HG02981 (cell line): ENCODE data around the gene DHDH.
"Not testable (repeated sequence)": the region's sequence is repeated elsewhere in the genome, so short reads cannot be mapped to it uniquely, and the experiment has no call there.

ENCODE experiments used
- ATAC-seq: cut with Tn5 transposase; IDR thresholded peaks from one replicate; pipeline ENCODE4 v1.9.1; 2021; ENCODE audit warnings: mild to moderate bottlenecking, moderate library complexity; ENCODE audit not compliant: unreplicated experiment

DHDH gene

GRCh38 chr19:48933382-48933932, at the start of gene DHDH:
DHDH (plus strand) TSS chr19:48933699; CDS start chr19:48933722, 23 bp downstream.
- no peak for ATAC-seq

DNA sequence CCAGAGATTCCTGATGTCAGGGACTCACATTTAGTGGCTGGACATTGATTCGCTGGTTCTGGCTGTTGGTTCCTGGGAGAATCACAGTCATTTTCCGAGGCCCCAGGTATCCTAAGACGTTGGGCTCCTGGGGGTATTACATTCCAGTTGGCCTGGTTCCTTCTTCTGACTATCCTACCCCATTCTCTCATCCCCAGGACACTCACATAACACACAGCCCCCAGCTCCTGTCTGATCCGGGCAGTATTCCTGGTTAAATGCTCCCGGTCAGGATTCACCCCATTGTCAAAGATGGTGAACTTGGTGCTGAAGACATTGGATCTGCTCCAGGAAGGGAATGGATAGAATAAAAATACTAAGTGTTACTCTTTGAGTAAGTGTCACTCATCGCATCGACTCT, 49.8 kb upstream of the DHDH start:
- ATAC-seq = no peak

DNA sequence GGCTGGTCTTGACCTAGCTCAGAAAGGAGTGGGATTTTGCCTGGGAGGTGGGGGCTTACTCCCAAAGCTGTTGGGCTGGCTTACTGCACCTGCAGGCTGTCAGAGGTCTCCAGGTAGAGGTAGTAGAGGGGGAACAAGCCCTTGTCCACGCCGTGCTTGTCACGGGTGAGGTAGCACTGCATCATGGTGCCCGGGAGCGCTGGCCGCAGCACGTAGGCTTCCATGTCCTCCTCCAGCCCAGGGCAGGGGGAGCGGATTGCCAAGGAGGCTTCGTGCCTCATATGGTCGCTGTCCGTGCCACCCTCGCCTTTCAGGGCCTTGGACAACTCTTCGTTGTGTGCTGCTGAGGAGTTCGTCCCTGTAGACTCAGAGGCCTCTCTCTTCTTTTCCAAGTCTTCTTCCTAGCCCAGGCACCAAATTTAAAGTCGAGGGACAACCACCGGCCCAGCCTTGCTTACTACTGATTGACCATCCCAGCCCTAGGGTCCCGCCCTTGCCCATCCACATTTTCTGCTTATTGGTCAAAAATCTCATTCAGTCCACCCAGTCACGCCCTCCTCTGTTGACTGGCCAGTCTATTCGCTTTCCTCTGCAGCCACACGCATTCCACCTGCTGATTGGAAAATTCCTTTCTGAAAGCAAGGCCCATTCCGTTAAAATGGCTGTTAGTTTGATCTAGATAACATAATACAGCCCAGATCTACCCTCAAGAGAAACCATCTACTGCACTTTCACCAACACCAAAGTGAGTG, 45.5 kb upstream of the DHDH start:
- no peak for ATAC-seq

- ATAC-seq = not testable (repeated sequence)
These were observed 44.0 kb upstream of the DHDH start for GRCh38 chr19:48889496-48889895.

DNA sequence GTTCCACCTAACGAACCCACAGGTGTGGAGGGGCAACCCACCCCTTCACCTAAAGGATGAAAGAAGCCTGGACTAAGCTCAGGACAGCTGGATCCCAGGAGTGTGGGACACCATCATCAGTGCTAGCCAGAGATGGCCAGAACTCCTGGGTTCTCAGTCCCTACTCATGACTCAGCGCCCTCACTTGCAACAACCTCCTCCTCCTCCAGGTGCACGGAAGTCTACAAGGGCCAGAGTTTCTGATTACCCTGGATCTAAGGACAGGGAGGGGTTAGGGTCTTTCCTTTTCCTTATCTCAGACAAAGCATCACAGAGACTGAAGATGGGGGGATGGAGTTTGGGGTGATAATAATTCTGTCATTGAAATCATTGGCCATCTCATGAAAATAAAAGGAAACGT, 42.9 kb upstream of the DHDH start:
- ATAC-seq = no peak

GRCh38 chr19:48895226-48895625, 38.3 kb upstream of the DHDH start:
- ATAC-seq = no peak

- ATAC-seq = no peak
These were observed 37.2 kb upstream of the DHDH start for GRCh38 chr19:48896191-48896720.

- ATAC-seq = no peak
These were observed 36.3 kb upstream of the DHDH start for GRCh38 chr19:48897181-48897580.

DNA sequence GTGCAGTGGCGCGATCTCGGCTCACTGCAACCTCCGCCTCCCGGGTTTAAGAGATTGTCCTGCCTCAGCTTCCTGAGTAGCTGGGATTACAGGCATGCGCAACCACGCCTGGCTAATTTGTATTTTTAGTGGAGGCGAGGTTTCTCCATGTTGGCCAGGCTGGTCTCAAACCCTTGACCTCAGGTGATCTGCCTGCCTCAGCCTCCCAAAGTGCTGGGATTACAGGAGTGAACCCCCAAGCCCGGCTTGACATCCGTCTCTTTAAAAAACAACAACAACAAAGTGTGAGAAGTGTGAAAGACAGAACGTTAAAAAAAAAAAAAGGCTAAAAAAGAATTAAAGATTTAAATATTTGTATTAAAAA, 34.1 kb upstream of the DHDH start:
- ATAC-seq = not testable (repeated sequence)

- ATAC-seq = peak; percentile 78
These were observed 33.6 kb upstream of the DHDH start, which contains the start of gene NUCB1 for GRCh38 chr19:48899781-48900476. NUCB1 (plus strand) TSS chr19:48900312; CDS start chr19:48900797, 485 bp downstream.

- no peak for ATAC-seq
These were observed 32.8 kb upstream of the DHDH start for GRCh38 chr19:48900477-48901406.

GRCh38 chr19:48902291-48902690, 31.2 kb upstream of the DHDH start:
- ATAC-seq = not testable (repeated sequence)

GRCh38 chr19:48903788-48904187, 29.7 kb upstream of the DHDH start:
- ATAC-seq = not testable (repeated sequence)

DNA sequence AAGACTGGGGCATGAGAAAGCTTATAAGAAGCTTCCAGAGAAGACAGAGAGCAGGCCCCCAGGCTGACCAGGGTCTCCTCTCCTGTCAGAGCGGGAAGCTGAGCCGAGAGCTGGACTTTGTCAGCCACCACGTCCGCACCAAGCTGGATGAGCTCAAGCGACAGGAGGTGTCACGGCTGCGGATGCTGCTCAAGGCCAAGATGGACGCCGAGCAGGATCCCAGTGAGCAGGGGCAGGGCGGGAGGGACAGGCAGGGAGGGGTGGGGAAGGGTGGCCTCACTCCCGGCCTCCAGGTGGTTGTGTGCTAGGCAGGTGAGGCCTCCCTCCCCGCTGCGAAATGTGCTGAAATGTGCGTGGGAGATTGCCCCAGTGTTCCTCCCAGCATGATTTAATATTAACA, 27.8 kb upstream of the DHDH start:
- ATAC-seq = no peak

DNA sequence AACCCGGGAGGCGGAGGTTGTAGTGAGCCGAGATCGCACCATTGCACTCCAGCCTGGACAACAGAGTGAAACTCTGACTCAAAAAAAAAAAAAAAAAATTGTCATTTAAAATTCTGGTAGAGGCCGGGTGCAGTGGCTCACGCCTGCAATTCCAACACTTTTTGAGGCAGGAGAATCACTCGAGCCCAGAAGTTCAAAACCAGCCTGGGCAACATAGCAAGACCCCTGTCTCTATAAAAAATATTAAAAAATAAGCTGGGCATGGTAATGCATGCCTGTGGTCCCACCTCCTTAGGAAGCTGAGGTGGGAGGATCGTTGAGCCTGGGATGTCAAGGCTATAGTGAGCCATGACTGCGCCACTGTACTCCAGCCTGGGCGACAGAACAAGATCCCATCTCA, 27.2 kb upstream of the DHDH start:
- no peak for ATAC-seq

GRCh38 chr19:48907671-48908070, 25.8 kb upstream of the DHDH start:
- ATAC-seq = no peak

- not testable (repeated sequence) for ATAC-seq
These were observed 23.9 kb upstream of the DHDH start for GRCh38 chr19:48909424-48910077.

DNA sequence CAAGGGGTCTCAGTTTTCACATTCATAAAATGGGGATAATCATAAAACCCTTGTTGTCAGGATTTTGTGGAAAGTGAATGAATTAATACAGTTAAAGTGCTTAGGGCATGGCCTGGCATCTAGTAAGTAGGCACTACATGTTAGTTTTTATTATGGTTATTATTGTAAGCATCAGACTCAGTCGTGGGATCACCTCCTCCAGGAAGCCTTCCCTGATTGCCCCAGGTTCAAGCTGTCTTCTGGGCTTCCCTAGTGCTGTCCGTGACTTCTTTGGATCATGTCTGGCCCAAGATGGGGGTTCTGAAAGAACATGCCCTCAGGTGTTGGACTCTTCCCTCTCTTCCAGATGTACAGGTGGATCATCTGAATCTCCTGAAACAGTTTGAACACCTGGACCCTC, 22.7 kb upstream of the DHDH start:
- no peak for ATAC-seq

DNA sequence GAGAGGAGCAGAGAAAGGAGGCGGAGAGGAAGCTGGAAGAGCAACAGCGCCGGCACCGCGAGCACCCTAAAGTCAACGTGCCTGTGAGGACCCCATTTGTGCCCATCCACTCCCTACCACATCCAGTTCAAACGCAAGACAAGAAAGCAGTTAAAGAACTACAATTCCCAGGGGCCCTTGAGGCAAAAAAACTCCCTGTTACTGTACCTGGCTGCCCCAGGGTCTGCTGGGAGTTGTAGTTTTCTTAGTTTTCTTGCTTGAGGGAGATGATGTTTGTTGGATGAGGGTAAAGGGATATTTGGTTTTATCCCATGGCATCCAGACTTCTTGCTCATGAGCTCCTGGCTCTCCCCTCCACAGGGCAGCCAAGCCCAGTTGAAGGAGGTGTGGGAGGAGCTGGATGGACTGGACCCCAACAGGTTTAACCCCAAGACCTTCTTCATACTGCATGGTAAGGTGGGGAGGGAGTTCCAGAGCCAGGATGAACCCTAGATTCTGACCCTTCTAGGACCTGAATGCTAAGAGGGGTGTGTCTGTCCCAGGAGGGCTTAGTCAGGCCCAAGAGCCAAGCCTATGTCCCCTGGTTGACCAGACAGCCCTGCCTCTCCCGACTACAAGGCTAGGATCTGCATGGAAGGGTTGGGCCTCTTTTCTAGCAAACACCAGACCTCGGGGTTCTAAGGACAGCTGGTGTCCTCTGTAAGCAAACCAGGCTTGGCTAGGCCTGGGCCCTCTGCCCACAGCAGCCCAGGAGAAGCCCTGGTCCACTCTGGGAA, 20.2 kb upstream of the DHDH start:
- no peak for ATAC-seq
